ENCODE measurements around the gene TOMM20L. TPM values are rescaled to one million over a fixed set of nuclear protein-coding genes. Genes with fewer than 3 reads are reported as not detected.

Gene TOMM20L
- total RNA-seq, 1 experiment from 2014 or later: not detected

- no peak overlapping the region for H2BK120ac ChIP-seq (ENCODE audit: low read depth, low read length, poor library complexity, severe bottlenecking)
- H4K91ac ChIP-seq (ENCODE audit: insufficient read length, low read depth, low read length): no peak overlapping the region
- no peak overlapping the region for H3K18ac ChIP-seq (ENCODE audit: insufficient read length, low read depth, low read length)
- H2AK5ac ChIP-seq (ENCODE audit: insufficient read length, low read length): no peak overlapping the region
- no peak overlapping the region for H3K4me3 Mint-ChIP-seq
- WGBS (ENCODE audit: extremely low coverage, insufficient read length, low lambda C conversion rate): no CpG with 5 or more reads among the region's 1 CpG
- no peak overlapping the region for H2BK20ac ChIP-seq (ENCODE audit: low read depth, low read length, poor library complexity, severe bottlenecking)
- peaks cover 5% of the 10 kb centered on the region for H3K79me1 ChIP-seq (ENCODE audit: insufficient read depth, low read depth, low read length, poor library complexity, severe bottlenecking)
- H2BK12ac ChIP-seq (ENCODE audit: insufficient read length, low read depth, low read length): no peak overlapping the region
- no peak overlapping the region for H2AFZ ChIP-seq (ENCODE audit: low read length)
- H4K5ac ChIP-seq (ENCODE audit: insufficient read length, low read depth, low read length): no peak overlapping the region
- no peak overlapping the region for H2BK15ac ChIP-seq (ENCODE audit: low read depth, low read length)
- H3T11ph ChIP-seq (ENCODE audit: low read length): no peak overlapping the region
- no peak for DNase-seq
- H3K4me1 Mint-ChIP-seq: peaks cover 9 to 10% of the 10 kb centered on the region in 2 experiments; a peak in 3 of 4 replicates
- no peak overlapping the region for H3K14ac ChIP-seq (ENCODE audit: insufficient read depth, low read length)
- no peak overlapping the region for H3K4me2 ChIP-seq (ENCODE audit: insufficient read depth, insufficient read length, low read length)
- H3K9me3 Mint-ChIP-seq: peaks cover 0 to 3% of the 10 kb centered on the region in 2 experiments; a peak in 1 of 5 replicates
- no peaks in the 10 kb centered on the region for H3K79me2 ChIP-seq (ENCODE audit: insufficient read depth, low read length)
- peaks cover 39 to 73% (median 68%) of the 10 kb centered on the region in 3 experiments for H3K36me3 Mint-ChIP-seq (ENCODE audit: insufficient read depth in 1 of 3, low read depth in 3 of 3)
- H3K23me2 ChIP-seq (ENCODE audit: insufficient read length, low read depth, low read length, poor library complexity, severe bottlenecking): no peaks in the 10 kb centered on the region
- no peak overlapping the region for H3K56ac ChIP-seq (ENCODE audit: insufficient read length, low read depth, low read length)
- H3K9ac ChIP-seq (ENCODE audit: extremely low read depth, insufficient read length, low read length): no peak overlapping the region
- H3K9me3 ChIP-seq (ENCODE audit: control insufficient read depth, low read depth, low read length): no peaks in the 10 kb centered on the region
- no peaks in the 10 kb centered on the region for H4K20me1 ChIP-seq (ENCODE audit: control insufficient read depth, insufficient read depth, insufficient read length)
- H4K8ac ChIP-seq (replicated peaks; ENCODE audit: insufficient read length, low read depth, low read length): no peak overlapping the region
- H3K4me1 ChIP-seq (ENCODE audit: insufficient read depth, low read length): no peaks in the 10 kb centered on the region
- H3K4ac ChIP-seq (ENCODE audit: low read depth, low read length): no peak overlapping the region
- no peak overlapping the region for H2BK5ac ChIP-seq (ENCODE audit: insufficient read length, low read length)
- TF ChIP-seq, protein P1, sequence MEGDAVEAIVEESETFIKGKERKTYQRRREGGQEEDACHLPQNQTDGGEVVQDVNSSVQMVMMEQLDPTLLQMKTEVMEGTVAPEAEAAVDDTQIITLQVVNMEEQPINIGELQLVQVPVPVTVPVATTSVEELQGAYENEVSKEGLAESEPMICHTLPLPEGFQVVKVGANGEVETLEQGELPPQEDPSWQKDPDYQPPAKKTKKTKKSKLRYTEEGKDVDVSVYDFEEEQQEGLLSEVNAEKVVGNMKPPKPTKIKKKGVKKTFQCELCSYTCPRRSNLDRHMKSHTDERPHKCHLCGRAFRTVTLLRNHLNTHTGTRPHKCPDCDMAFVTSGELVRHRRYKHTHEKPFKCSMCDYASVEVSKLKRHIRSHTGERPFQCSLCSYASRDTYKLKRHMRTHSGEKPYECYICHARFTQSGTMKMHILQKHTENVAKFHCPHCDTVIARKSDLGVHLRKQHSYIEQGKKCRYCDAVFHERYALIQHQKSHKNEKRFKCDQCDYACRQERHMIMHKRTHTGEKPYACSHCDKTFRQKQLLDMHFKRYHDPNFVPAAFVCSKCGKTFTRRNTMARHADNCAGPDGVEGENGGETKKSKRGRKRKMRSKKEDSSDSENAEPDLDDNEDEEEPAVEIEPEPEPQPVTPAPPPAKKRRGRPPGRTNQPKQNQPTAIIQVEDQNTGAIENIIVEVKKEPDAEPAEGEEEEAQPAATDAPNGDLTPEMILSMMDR (conservative IDR thresholded peaks at IDR 0.05): no peak; the same call in 2 of the 3 replicates
- H3K27me3 ChIP-seq (ENCODE audit: insufficient read depth, low read length): no peaks in the 10 kb centered on the region
- H3K27me3 Mint-ChIP-seq (ENCODE audit: low read depth): no peaks in the 10 kb centered on the region
- H3K27ac ChIP-seq (ENCODE audit: insufficient read length, low read depth, low read length): no peak overlapping the region
- no peak overlapping the region for H3K23ac ChIP-seq (ENCODE audit: insufficient read length, low read depth, low read length)
- no peak overlapping the region for H3K27ac Mint-ChIP-seq
Observed at GRCh38 chr14:58414845-58415244, 19.1 kb downstream of the TOMM20L start.
